Spleen (tissue), 11 donors: Measurements from ENCODE around the gene RERG. TPM values are rescaled to one million over a fixed set of nuclear protein-coding genes. Genes with fewer than 3 reads are reported as not detected.

Experiments
- DNase-seq: peaks from one replicate; pipeline ENCODE4 v3.0.0-alpha.2; 2020
- H3K27ac ChIP-seq, 8 donors: fragments of 200-600 bp; sonication (generic) in 7 of 8; 1 replicate in 4 of 8; 2 replicates in 4 of 8; pipeline versions ENCODE4 v1.5.0 to v1.8.0; 2016 to 2021; ENCODE audit warnings: inconsistent platforms in 4 of 8, mild to moderate bottlenecking in 4 of 8, moderate library complexity in 1 of 8
- H3K27me3 ChIP-seq, 7 donors: fragments of 200-600 bp; sonication (generic) in 6 of 7; replicated peaks in 1 of 7; 1 replicate in 4 of 7; 2 replicates in 3 of 7; pipeline versions ENCODE4 v1.5.0 to v1.8.0; 2016 to 2021; ENCODE audit warnings: inconsistent platforms in 3 of 7, mild to moderate bottlenecking in 1 of 7
- H3K36me3 ChIP-seq, 6 donors: fragments of 200-600 bp; sonication (generic) in 5 of 6; 1 replicate in 4 of 6; 2 replicates in 2 of 6; pipeline versions ENCODE4 v1.5.0 to v1.8.0; 2016 to 2021; ENCODE audit warnings: inconsistent platforms in 2 of 6
- H3K4me1 ChIP-seq, 6 donors: fragments of 200-600 bp; sonication (generic) in 5 of 6; 1 replicate in 3 of 6; 2 replicates in 3 of 6; pipeline versions ENCODE4 v1.5.0 to v1.8.0; 2016 to 2021; ENCODE audit warnings: inconsistent platforms in 3 of 6
- H3K4me3 ChIP-seq, 8 donors: fragments of 200-600 bp; sonication (generic) in 7 of 8; 1 replicate in 4 of 8; 2 replicates in 4 of 8; pipeline versions ENCODE4 v1.5.0 to v1.8.0; 2016 to 2021; ENCODE audit warnings: inconsistent platforms in 4 of 8, mild to moderate bottlenecking in 4 of 8, moderate library complexity in 2 of 8
- H3K9me3 ChIP-seq, 8 donors: fragments of 200-600 bp; sonication (generic) in 7 of 8; 1 replicate in 4 of 8; 2 replicates in 4 of 8; pipeline versions ENCODE4 v1.5.0 to v1.8.0; 2016 to 2021; ENCODE audit warnings: inconsistent platforms in 4 of 8
- CTCF ChIP-seq, 11 experiments: fragments of 200-600 bp in 7 of 11; fragments of 450-650 bp in 4 of 11; sonication (generic) in 4 of 11; IDR thresholded peaks in 8 of 11; conservative IDR thresholded peaks in 3 of 11; 1 replicate in 7 of 11; 2 replicates in 4 of 11; pipeline versions ENCODE4 v1.4.0 to v1.8.0; 2016 to 2021; ENCODE audit warnings: antibody characterized with exemption in 11 of 11, inconsistent platforms in 4 of 11, mild to moderate bottlenecking in 1 of 11
- POLR2A ChIP-seq, 3 donors: fragments of 450-650 bp; IDR thresholded peaks; one replicate each; pipeline ENCODE4 v1.5.1; 2017; ENCODE audit warnings: antibody characterized with exemption in 3 of 3, mild to moderate bottlenecking in 1 of 3
- POLR2AphosphoS5 ChIP-seq, 3 donors: sonication (generic); formaldehyde crosslinking; IDR thresholded peaks; one replicate each; pipeline ENCODE4 v1.5.1; 2017; ENCODE audit warnings: antibody characterized with exemption in 3 of 3
- WGBS, 5 donors: extraction: QIAGEN DNeasy Blood & Tissue Kit in 3 of 5; methylation state at CpG; one replicate each; pipeline versions ENCODE4 v1.1.5 to v1.1.7; 2013 to 2018; 5-methylcytosine and 5-hydroxymethylcytosine counted together
- intact Hi-C: fragments of 100-400 bp; cut with DNase I; formaldehyde crosslinking; loops from one replicate; pipeline ENCODE4 v1.15.0; 2023; ENCODE audit warnings: low total_unique reads
- polyA plus RNA-seq, 3 donors: library from polyadenylated mRNA; stranded (reverse); fragments of 200-250 nt; gene quantifications; one replicate each; pipeline ENCODE4 v1.2.1, GENCODE V29; 2013
- total RNA-seq, 7 donors: library from RNA; depleted of rRNA in 3 of 7; stranded (reverse); fragments of >200 nt in 3 of 7; fragmentation: NEBNext Ultra II Directional in 4 of 7; extraction: Animal tissue kit (Norgen Biotek cat#: 25700) in 4 of 7; gene quantifications; one replicate each; pipeline versions ENCODE4 v1.1.0 to v1.2.1, GENCODE V29; 2016 to 2021
- donor health status: healthy with polysubstance abuse.
- donor health status: DM: no; HTN: no; CAD: no; lungs with moderate emphysema.
- donor health status: DM: no; HTN: no; CAD: no.
- donor health status: Bipolar disorder and iron deficiency.
- donor health status: healthy.
- donor health status: DM: no; HTN: no; CAD: no.
- donor health status: DM: yes; HTN: yes; CAD: no.

The RERG gene
- total and polyA plus RNA-seq, 10 donors = 10.1 to 74.7 (median 38.0) TPM

GRCh38 chr12:15234011-15234410, 12.8 kb upstream of the RERG start:
- Histone ChIP-seq H3K9me3 (no peaks in the 10 kb centered on the region), H3K36me3 (no peaks in the 10 kb centered on the region), H3K4me3 (no peak overlapping the region), H3K27me3 (peaks cover 0 to 8% (median 0%) of the 10 kb centered on the region in 7 donors), H3K4me1 (no peaks in the 10 kb centered on the region), H3K27ac (no peak overlapping the region)
- 44 to 86% (median 62%) methylated on average over 1 of the region's 1 CpG for WGBS, 5 donors
- intact Hi-C loops = no loop called here
- no peak for TF ChIP-seq POLR2A (IDR thresholded peaks at IDR 0.05)
- no peak for TF ChIP-seq CTCF (IDR thresholded peaks at IDR 0.05 in 8 of 11, conservative IDR thresholded peaks at IDR 0.05 in 3 of 11)
- TF ChIP-seq POLR2AphosphoS5 (IDR thresholded peaks at IDR 0.05) = no peak
- DNase-seq = no peak

GRCh38 chr12:15232959-15233358, 11.7 kb upstream of the RERG start:
- peaks cover 0 to 8% (median 0%) of the 10 kb centered on the region in 7 donors for H3K27me3 ChIP-seq
- no peaks in the 10 kb centered on the region for H3K9me3 ChIP-seq
- H3K4me1 ChIP-seq = no peaks in the 10 kb centered on the region
- no peak overlapping the region for H3K27ac ChIP-seq
- no peak for DNase-seq
- 19 to 31% (median 25%) methylated on average over 1 of the region's 1 CpG for WGBS, 5 donors
- no peaks in the 10 kb centered on the region for H3K36me3 ChIP-seq
- TF ChIP-seq POLR2A (IDR thresholded peaks at IDR 0.05) = no peak
- no peak for TF ChIP-seq CTCF (IDR thresholded peaks at IDR 0.05 in 8 of 11, conservative IDR thresholded peaks at IDR 0.05 in 3 of 11)
- TF ChIP-seq POLR2AphosphoS5 (IDR thresholded peaks at IDR 0.05) = no peak
- no peak overlapping the region for H3K4me3 ChIP-seq
- intact Hi-C loops = no loop called here

- DNase-seq = no peak
- TF ChIP-seq POLR2AphosphoS5 (IDR thresholded peaks at IDR 0.05) = no peak
- TF ChIP-seq POLR2A (IDR thresholded peaks at IDR 0.05) = no peak
- no peak for TF ChIP-seq CTCF (IDR thresholded peaks at IDR 0.05 in 8 of 11, conservative IDR thresholded peaks at IDR 0.05 in 3 of 11)
- Histone ChIP-seq H3K4me1 (no peaks in the 10 kb centered on the region), H3K27ac (no peak overlapping the region), H3K27me3 (peaks cover 0 to 8% (median 0%) of the 10 kb centered on the region in 7 donors), H3K36me3 (no peaks in the 10 kb centered on the region), H3K4me3 (no peak overlapping the region), H3K9me3 (no peaks in the 10 kb centered on the region)
- intact Hi-C loops = no loop called here
- WGBS, 5 donors = 72 to 98% (median 91%) methylated on average over 1 of the region's 1 CpG
Observed at GRCh38 chr12:15231493-15231892, 10.3 kb upstream of the RERG start.

- intact Hi-C loops = no loop called here
- H3K27ac ChIP-seq = no peak overlapping the region
- TF ChIP-seq POLR2AphosphoS5 (IDR thresholded peaks at IDR 0.05) = no peak
- no peak for TF ChIP-seq POLR2A (IDR thresholded peaks at IDR 0.05)
- no peak for TF ChIP-seq CTCF (IDR thresholded peaks at IDR 0.05 in 8 of 11, conservative IDR thresholded peaks at IDR 0.05 in 3 of 11)
- H3K4me3 ChIP-seq = no peak overlapping the region
- no peaks in the 10 kb centered on the region for H3K4me1 ChIP-seq
- H3K27me3 ChIP-seq = peaks cover 0 to 4% (median 0%) of the 10 kb centered on the region in 7 donors
- no peaks in the 10 kb centered on the region for H3K36me3 ChIP-seq
- no peaks in the 10 kb centered on the region for H3K9me3 ChIP-seq
- no peak for DNase-seq
Observed at GRCh38 chr12:15230751-15231150, 9.5 kb upstream of the RERG start.
